Gastrocnemius medialis (tissue), 4 donors: ENCODE measurements around the gene CSH1. TPM values are rescaled to one million over a fixed set of nuclear protein-coding genes. Genes with fewer than 3 reads are reported as not detected.

ENCODE experiments used
- ATAC-seq, 2 donors: fragments of 150-250 bp; one replicate each; pipeline ENCODE4 v1.9.1; 2016
- DNase-seq, 2 donors: peaks; one replicate each; pipeline ENCODE4 v3.0.0-alpha.2; 2019
- H3K27ac ChIP-seq, 4 donors: fragments of 200-600 bp; sonication (generic); 1 replicate in 1 of 4; 2 replicates in 3 of 4; pipeline ENCODE4 v1.5.1; 2016 to 2018; ENCODE audit warnings: mild to moderate bottlenecking in 2 of 4, moderate library complexity in 1 of 4
- H3K27me3 ChIP-seq, 3 donors: fragments of 200-600 bp; sonication (generic) in 2 of 3; 1 replicate in 1 of 3; 2 replicates in 2 of 3; pipeline versions ENCODE4 v1.5.1 to v1.6.0; 2016 to 2019; ENCODE audit warnings: mild to moderate bottlenecking in 1 of 3, moderate library complexity in 1 of 3
- H3K36me3 ChIP-seq, 2 donors: fragments of 200-600 bp; sonication (generic) in 1 of 2; one replicate each; pipeline ENCODE4 v1.5.1; 2017 to 2018
- H3K4me1 ChIP-seq, 2 donors: fragments of 200-600 bp; sonication (generic) in 1 of 2; one replicate each; pipeline ENCODE4 v1.5.1; 2016 to 2017; ENCODE audit warnings: mild to moderate bottlenecking in 2 of 2
- H3K4me3 ChIP-seq, 4 donors: fragments of 200-600 bp; sonication (generic) in 3 of 4; 1 replicate in 1 of 4; 2 replicates in 3 of 4; pipeline ENCODE4 v1.5.1; 2016 to 2019; ENCODE audit warnings: mild to moderate bottlenecking in 2 of 4
- H3K9me3 ChIP-seq, 3 donors: fragments of 200-600 bp; sonication (generic) in 2 of 3; 1 replicate in 1 of 3; 2 replicates in 2 of 3; pipeline ENCODE4 v1.5.1; 2016 to 2019
- POLR2A ChIP-seq, 2 donors: fragments of 450-650 bp; IDR thresholded peaks; one replicate each; pipeline ENCODE4 v1.6.1; 2017; ENCODE audit warnings: antibody characterized with exemption in 2 of 2, mild to moderate bottlenecking in 2 of 2, moderate library complexity in 2 of 2
- in situ Hi-C, 4 donors: fragments of 200-750 bp; cut with MboI; loops; one replicate each; pipeline versions ENCODE4 v1.15.0 to v1.8.0; 2017; ENCODE audit warnings: low sequenced_read_pairs in 4 of 4
- intact Hi-C: fragments of 100-400 bp; cut with DNase I; formaldehyde crosslinking; loops from one replicate; pipeline ENCODE4 v1.15.1; 2023; ENCODE audit warnings: low total_unique reads
- total RNA-seq, 4 donors: library from RNA; depleted of rRNA; stranded (reverse); fragments of >200 nt; gene quantifications; one replicate each; pipeline versions ENCODE4 v1.1.0 to v1.2.3, GENCODE V29; 2016
- TF ChIP-seq, protein P1 (sequence below), 5 experiments: fragments of 450-650 bp in 3 of 5; fragments of 200-600 bp in 2 of 5; sonication (generic) in 2 of 5; IDR thresholded peaks in 4 of 5; conservative IDR thresholded peaks in 1 of 5; 1 replicate in 4 of 5; 2 replicates in 1 of 5; pipeline ENCODE4 v1.5.1; 2016 to 2019; ENCODE audit warnings: antibody characterized with exemption in 5 of 5, mild to moderate bottlenecking in 3 of 5, moderate library complexity in 3 of 5

Gene CSH1
- total RNA-seq, 4 donors from 2014 or later = not detected

DNA sequence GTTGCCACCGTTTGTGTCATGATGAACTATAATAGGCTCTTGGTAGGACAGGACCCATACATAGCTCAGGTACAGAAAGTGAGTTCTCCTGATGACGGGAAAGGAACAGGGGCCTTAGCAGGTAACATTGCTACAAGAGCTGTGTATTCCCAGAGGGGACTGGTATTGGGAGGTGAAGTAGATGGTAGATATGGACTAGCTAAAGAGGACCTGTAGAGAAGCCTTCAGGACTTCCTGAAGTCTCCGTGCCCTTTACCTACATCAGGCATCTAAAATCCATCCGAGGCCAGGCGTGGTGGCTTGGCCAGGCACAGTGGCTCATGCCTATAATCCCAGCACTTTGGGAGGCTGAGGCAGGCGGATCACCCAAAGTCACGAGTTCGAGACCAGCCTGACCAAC lies 41.2 kb downstream of the CSH1 start:
- ATAC-seq = no peak
- intact Hi-C loops = no loop called here
- Histone ChIP-seq H3K9me3 (no peaks in the 10 kb centered on the region), H3K36me3 (no peaks in the 10 kb centered on the region), H3K4me3 (no peak overlapping the region), H3K27ac (no peak overlapping the region), H3K4me1 (no peaks in the 10 kb centered on the region), H3K27me3 (no peaks in the 10 kb centered on the region)
- no peak for DNase-seq
- in situ Hi-C loops = no loop called here
- TF ChIP-seq, protein P1, sequence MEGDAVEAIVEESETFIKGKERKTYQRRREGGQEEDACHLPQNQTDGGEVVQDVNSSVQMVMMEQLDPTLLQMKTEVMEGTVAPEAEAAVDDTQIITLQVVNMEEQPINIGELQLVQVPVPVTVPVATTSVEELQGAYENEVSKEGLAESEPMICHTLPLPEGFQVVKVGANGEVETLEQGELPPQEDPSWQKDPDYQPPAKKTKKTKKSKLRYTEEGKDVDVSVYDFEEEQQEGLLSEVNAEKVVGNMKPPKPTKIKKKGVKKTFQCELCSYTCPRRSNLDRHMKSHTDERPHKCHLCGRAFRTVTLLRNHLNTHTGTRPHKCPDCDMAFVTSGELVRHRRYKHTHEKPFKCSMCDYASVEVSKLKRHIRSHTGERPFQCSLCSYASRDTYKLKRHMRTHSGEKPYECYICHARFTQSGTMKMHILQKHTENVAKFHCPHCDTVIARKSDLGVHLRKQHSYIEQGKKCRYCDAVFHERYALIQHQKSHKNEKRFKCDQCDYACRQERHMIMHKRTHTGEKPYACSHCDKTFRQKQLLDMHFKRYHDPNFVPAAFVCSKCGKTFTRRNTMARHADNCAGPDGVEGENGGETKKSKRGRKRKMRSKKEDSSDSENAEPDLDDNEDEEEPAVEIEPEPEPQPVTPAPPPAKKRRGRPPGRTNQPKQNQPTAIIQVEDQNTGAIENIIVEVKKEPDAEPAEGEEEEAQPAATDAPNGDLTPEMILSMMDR (IDR thresholded peaks at IDR 0.05 in 4 of 5, conservative IDR thresholded peaks at IDR 0.05 in 1 of 5) = no peak
- TF ChIP-seq POLR2A (IDR thresholded peaks at IDR 0.05) = no peak

DNA sequence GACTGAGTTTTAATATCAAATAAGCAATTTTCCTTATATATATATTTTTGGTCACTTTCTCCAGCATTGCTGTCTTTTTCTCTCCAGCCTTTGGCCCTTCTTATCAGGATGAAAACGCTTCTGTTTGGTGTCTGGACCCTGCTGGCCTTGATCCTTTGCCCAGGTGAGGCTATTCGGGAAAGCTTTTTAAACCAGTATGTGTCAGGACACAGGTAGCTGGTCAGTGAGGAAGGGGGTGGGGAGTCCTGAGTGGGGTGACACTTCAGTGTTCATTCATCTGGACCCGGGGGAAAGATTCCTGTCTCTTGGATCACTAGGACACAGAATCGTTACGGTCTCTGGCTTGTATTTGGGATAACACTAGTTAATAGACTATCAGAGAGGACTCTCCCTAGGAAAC lies 41.7 kb downstream of the CSH1 start:
- H3K36me3 ChIP-seq = no peaks in the 10 kb centered on the region
- no peak for TF ChIP-seq POLR2A (IDR thresholded peaks at IDR 0.05)
- intact Hi-C loops (no loop called here), in situ Hi-C loops (no loop called here)
- no peaks in the 10 kb centered on the region for H3K9me3 ChIP-seq
- no peak for DNase-seq
- H3K4me3 ChIP-seq = no peak overlapping the region
- no peak overlapping the region for H3K27ac ChIP-seq
- no peak for ATAC-seq
- H3K27me3 ChIP-seq = no peaks in the 10 kb centered on the region
- no peaks in the 10 kb centered on the region for H3K4me1 ChIP-seq

DNA sequence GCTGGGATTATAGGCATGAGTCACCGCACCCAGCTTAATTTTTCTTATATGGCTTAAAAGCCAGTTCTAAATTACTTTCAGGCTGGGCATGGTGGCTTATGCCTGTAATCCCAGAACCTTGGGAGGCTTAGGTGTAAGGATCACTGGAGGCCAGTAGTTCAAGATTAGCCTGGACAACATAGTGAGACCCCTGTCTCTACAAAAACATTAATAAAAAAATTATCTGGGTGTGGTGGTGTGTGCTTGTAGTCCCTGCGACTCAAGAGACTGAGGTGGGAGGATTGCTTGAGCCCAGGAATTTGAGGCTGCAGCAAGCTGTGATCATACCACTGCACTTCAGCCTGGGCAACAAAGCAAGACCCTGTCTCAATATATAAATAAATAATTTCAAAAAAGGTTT lies 43.1 kb downstream of the CSH1 start:
- ATAC-seq (no peak), DNase-seq (no peak)
- Histone ChIP-seq H3K9me3 (no peaks in the 10 kb centered on the region), H3K27ac (no peak overlapping the region), H3K27me3 (no peaks in the 10 kb centered on the region), H3K36me3 (no peaks in the 10 kb centered on the region), H3K4me3 (no peak overlapping the region), H3K4me1 (peaks cover 3 to 5% of the 10 kb centered on the region in 2 donors)
- in situ Hi-C loops (no loop called here), intact Hi-C loops (no loop called here)
- TF ChIP-seq, protein P1 (IDR thresholded peaks at IDR 0.05 in 4 of 5, conservative IDR thresholded peaks at IDR 0.05 in 1 of 5) = no peak
- no peak for TF ChIP-seq POLR2A (IDR thresholded peaks at IDR 0.05)

DNA sequence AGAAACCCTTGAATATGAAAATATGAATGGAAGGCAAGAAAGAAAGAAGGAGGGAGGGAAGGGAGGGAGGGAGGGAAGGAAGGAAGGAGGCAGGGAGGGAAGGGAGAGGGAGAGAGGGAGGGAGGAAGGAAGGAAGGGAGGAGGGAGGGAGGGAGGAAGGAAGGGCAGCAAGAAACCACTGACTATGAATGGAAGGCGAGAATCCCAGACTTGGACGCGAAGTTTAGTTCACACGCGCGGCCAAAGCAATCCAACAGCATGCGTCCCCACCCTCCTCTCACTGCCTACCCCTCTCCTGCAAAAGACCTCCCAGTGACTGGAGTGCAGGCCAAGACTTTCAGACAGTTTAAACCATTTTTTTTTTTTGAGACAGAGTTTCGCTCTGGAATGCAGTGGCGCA lies 46.0 kb downstream of the CSH1 start:
- no peak for TF ChIP-seq POLR2A (IDR thresholded peaks at IDR 0.05)
- TF ChIP-seq, protein P1 (IDR thresholded peaks at IDR 0.05 in 4 of 5, conservative IDR thresholded peaks at IDR 0.05 in 1 of 5) = no peak
- DNase-seq = no peak
- Histone ChIP-seq H3K27ac (no peak overlapping the region), H3K4me1 (peaks cover 3 to 5% of the 10 kb centered on the region in 2 donors), H3K4me3 (no peak overlapping the region), H3K9me3 (no peaks in the 10 kb centered on the region), H3K36me3 (no peaks in the 10 kb centered on the region), H3K27me3 (no peaks in the 10 kb centered on the region)
- intact Hi-C loops (no loop called here), in situ Hi-C loops (no loop called here)
- no peak for ATAC-seq

DNA sequence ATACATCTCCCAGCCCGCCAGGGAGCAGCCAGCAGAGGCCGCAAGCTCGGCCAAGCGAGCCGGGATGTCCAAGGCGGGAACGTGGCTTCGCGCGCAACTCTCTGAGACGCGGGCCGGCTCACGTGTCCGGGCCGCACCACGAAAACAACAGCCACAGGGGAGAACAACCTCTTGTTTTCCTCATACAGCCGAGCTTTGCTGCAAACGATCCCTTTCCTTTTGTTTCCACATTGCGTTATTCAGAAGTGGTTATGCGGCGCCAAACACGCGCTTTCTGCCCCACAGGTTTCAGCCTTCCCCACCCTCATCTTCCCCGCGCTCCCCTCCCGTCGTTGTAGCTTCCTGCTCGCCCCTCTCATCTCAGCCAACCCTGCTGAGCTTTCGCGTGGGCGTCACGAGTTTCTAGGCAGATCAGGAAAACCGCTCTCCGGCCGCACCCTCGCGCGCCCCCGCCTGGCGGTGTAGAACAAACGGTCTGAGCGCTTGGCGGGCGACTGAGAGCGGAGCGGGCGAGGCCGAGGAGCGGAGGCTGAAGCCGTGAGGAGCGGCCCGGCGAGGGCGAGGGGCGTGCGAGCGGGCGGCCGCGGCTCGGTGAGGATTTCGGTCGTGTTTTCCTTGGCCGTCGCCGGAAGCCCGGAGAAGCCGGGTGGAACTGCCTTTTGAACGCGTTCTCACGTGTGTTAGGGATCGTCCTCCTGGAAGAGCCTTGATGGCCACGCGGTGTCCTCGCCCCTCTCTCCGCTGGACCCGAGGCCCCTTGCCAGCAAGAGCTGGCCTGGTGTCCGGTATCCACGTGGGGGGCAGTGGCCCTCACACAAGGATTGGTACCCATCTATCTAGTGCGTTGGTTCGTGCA lies 47.3 kb downstream of the CSH1 start:
- ATAC-seq = peak; percentile 99 to 100
- H3K4me1 ChIP-seq = peaks cover 3 to 6% of the 10 kb centered on the region in 2 donors
- peak overlapping the region; percentile 27 to 56 (median 43) for H3K4me3 ChIP-seq
- DNase-seq = peak; percentile 89 to 93
- no peaks in the 10 kb centered on the region for H3K27me3 ChIP-seq
- TF ChIP-seq POLR2A (IDR thresholded peaks at IDR 0.05) = no peak
- TF ChIP-seq, protein P1 (IDR thresholded peaks at IDR 0.05 in 4 of 5, conservative IDR thresholded peaks at IDR 0.05 in 1 of 5) = peak; percentile 51 to 81 (median 75)
- peak overlapping the region; percentile 50 to 77 (median 72) for H3K27ac ChIP-seq
- in situ Hi-C loops (loop anchor here in 2 of 4 donors (25.0 kb wide), 2 partner anchors 412 to 663 kb away; partner anchors contain the start of genes CEP95 (in 1 of the 2), CYB561 (in 1 of the 2) and DDX5 (in 1 of the 2)), intact Hi-C loops (loop anchor here (10.0 kb wide), 1 partner anchor 1784 kb away; the partner anchor contains the start of gene MED13)
- no peaks in the 10 kb centered on the region for H3K9me3 ChIP-seq
- H3K36me3 ChIP-seq = no peaks in the 10 kb centered on the region
